Nephron progenitor cell (in vitro differentiated cells): Measurements from ENCODE around the gene TELO2.

Source experiments
- DNase-seq: peaks from one replicate; pipeline ENCODE4 v3.0.0; 2021
- H3K27ac Mint-ChIP-seq: 2 replicates; pipeline ENCODE4 v1.8.0; 2021; ENCODE audit warnings: mild to moderate bottlenecking, moderate library complexity, mixed read lengths
- H3K27me3 Mint-ChIP-seq: 2 replicates; pipeline ENCODE4 v1.8.0; 2021; ENCODE audit warnings: mild to moderate bottlenecking, low read depth, mixed read lengths; ENCODE audit not compliant: poor library complexity
- H3K36me3 Mint-ChIP-seq: 2 replicates; pipeline ENCODE4 v1.8.0; 2021; ENCODE audit warnings: low read depth, mixed read lengths
- H3K4me1 Mint-ChIP-seq: 2 replicates; pipeline ENCODE4 v1.8.0; 2021; ENCODE audit warnings: mixed read lengths
- H3K4me3 Mint-ChIP-seq: 2 replicates; pipeline ENCODE4 v1.8.0; 2021; ENCODE audit warnings: mild to moderate bottlenecking, moderate library complexity, mixed read lengths
- H3K9me3 Mint-ChIP-seq: 2 replicates; pipeline ENCODE4 v1.8.0; 2021; ENCODE audit warnings: mild to moderate bottlenecking, moderate library complexity, mixed read lengths
- TF ChIP-seq, protein P1 (sequence below): fragments of 200-600 bp; sonication (generic); IDR thresholded peaks from 2 replicates; pipeline ENCODE4 v1.5.0; 2021; ENCODE audit warnings: antibody characterized with exemption

The TELO2 gene

DNA sequence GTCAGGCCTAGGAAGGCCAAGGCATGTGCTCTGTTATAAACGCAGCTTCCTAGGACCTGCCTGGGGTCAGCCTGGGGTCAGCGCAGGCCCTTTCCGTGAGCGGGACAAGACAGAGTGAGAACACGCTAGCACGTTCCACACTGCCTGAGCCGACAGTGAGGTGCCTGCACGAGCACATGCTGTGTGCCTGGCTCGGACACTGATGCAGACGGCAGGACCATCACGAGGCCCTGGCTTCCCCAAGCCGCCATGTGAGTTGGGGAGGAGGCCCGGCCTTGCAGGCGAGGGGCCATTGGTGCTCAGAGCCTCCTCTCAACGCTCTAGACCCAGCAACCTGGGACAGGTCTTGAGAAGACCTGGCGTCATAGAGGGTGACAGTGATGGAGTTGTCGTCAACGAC is 49.4 kb downstream of the TELO2 start:
- Mint-ChIP-seq H3K36me3 (peaks cover 5% of the 10 kb centered on the region), H3K27me3 (peaks cover 6% of the 10 kb centered on the region), H3K27ac (no peak overlapping the region), H3K4me3 (no peak overlapping the region), H3K4me1 (peaks cover 31% of the 10 kb centered on the region), H3K9me3 (no peaks in the 10 kb centered on the region)
- TF ChIP-seq, protein P1, sequence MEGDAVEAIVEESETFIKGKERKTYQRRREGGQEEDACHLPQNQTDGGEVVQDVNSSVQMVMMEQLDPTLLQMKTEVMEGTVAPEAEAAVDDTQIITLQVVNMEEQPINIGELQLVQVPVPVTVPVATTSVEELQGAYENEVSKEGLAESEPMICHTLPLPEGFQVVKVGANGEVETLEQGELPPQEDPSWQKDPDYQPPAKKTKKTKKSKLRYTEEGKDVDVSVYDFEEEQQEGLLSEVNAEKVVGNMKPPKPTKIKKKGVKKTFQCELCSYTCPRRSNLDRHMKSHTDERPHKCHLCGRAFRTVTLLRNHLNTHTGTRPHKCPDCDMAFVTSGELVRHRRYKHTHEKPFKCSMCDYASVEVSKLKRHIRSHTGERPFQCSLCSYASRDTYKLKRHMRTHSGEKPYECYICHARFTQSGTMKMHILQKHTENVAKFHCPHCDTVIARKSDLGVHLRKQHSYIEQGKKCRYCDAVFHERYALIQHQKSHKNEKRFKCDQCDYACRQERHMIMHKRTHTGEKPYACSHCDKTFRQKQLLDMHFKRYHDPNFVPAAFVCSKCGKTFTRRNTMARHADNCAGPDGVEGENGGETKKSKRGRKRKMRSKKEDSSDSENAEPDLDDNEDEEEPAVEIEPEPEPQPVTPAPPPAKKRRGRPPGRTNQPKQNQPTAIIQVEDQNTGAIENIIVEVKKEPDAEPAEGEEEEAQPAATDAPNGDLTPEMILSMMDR = no peak
- DNase-seq = no peak

DNA sequence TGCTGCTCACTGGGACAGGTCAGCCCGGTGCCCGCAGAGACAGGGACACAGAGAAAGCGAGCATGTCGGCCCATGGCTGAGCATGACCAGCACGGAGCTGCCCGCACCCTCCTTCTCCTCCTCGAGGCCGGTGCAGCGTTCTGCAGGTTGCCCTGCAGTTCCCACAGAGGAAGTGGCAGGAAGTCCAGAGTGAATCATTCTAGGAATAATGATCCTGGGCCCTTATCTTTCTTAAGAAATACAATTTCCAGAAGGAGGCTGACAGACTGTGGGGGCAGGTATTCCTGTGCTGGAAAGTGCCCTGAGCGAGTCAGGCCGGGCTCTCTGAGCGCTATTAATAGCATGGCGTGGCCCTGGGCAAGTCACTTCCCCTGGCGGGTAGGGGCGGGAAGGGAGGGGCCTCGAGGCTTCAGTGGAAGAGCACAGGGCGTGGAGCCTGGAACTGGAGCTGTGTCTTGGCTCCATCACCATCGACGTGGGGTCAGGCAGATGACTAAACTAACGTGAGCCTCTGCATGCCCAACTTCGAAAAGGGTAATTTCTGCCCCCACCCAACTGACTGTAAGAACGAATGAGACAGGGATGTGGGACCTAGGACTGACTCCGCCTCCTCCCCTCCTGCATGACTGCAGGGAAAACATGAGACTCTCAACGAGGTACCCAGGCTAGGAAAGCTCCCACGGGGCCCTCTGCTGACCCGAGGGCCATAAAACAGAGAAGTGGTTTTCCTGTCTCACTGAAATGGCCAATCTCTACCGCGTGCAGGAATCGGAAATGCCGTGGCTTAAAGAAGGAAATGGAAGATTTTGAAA is 50.1 kb downstream of the TELO2 start:
- no peaks in the 10 kb centered on the region for H3K9me3 Mint-ChIP-seq
- H3K27me3 Mint-ChIP-seq = peaks cover 6% of the 10 kb centered on the region
- peak overlapping the region; percentile 15 for H3K4me3 Mint-ChIP-seq
- TF ChIP-seq, protein P1 = no peak
- peaks cover 10% of the 10 kb centered on the region for H3K36me3 Mint-ChIP-seq
- peaks cover 38% of the 10 kb centered on the region for H3K4me1 Mint-ChIP-seq
- H3K27ac Mint-ChIP-seq = peak overlapping the region; percentile 29
- DNase-seq = peak; percentile 61

DNA sequence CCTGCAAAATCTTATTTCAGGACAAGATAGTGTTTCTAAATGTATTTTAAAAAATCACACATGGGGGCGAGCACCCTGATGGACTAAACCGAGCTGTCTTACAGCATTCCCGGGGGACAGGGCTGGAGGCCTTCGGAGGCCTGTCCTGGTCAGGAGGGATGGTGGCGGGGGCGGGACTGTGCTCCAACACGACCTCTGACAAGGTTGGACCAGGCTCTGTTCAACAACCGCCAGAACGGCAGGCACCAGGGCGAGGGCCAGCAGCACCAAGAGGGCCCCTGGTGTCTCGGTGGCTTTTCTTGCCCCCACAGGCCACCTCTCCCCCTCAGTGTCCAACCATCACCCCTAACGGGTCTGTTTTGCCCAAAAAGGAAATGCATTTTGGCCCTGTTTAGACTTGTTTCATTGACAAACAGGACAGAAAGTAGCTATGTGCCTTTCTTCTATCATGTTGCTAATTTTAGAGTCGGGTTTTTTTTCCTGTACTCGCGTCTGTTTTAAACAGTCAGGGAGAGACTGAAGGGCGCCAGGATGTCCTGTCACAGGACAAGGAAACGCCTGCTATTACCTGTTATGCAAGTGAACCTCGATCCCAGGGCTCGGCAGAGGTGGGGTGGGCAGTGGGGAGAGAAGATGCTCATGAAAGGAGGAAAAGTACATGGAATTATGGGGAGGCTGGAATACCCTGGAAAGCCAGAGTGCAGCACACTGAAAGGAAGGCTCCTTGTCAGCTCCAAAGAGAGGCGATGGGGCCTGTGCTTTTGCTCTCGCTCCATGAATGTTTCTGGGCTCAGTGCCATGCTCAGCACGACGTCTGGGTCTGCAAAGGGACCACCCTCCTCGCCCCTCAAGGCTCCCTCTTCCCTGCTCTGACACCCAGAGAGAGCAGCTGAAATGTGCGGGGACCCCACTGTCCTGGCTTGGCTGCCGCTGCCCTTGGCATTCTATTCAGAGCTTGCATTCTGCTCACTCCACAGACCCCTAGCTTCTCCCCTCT is 52.2 kb downstream of the TELO2 start:
- Mint-ChIP-seq H3K27me3 (peaks cover 6% of the 10 kb centered on the region), H3K4me1 (peaks cover 53% of the 10 kb centered on the region), H3K27ac (peak overlapping the region; percentile 22), H3K9me3 (no peaks in the 10 kb centered on the region), H3K36me3 (peaks cover 15% of the 10 kb centered on the region), H3K4me3 (no peak overlapping the region)
- TF ChIP-seq, protein P1 = no peak
- DNase-seq = no peak

- Mint-ChIP-seq H3K4me3 (no peak overlapping the region), H3K27ac (no peak overlapping the region), H3K4me1 (peaks cover 53% of the 10 kb centered on the region), H3K27me3 (peaks cover 6% of the 10 kb centered on the region), H3K36me3 (peaks cover 15% of the 10 kb centered on the region), H3K9me3 (no peaks in the 10 kb centered on the region)
- DNase-seq = no peak
- TF ChIP-seq, protein P1 = no peak
Observed at GRCh38 chr16:1546430-1546829, 53.3 kb downstream of the TELO2 start.

- peaks cover 9% of the 10 kb centered on the region for H3K27me3 Mint-ChIP-seq
- TF ChIP-seq, protein P1 = no peak
- H3K27ac Mint-ChIP-seq = peak overlapping the region; percentile 90
- peak overlapping the region; percentile 7 for H3K4me3 Mint-ChIP-seq
- H3K36me3 Mint-ChIP-seq = peaks cover 19% of the 10 kb centered on the region
- no peaks in the 10 kb centered on the region for H3K9me3 Mint-ChIP-seq
- DNase-seq = no peak
- peaks cover 48% of the 10 kb centered on the region for H3K4me1 Mint-ChIP-seq
Observed at GRCh38 chr16:1548233-1548632, 55.1 kb downstream of the TELO2 start.
